Bone marrow (tissue), 2 donors: ENCODE data around the gene PLCXD3.

Source experiments
- DNase-seq, 2 donors: peaks; one replicate each; lab custom pipeline; 2025; lab: John Stamatoyannopoulos, UW

The PLCXD3 gene

DNA sequence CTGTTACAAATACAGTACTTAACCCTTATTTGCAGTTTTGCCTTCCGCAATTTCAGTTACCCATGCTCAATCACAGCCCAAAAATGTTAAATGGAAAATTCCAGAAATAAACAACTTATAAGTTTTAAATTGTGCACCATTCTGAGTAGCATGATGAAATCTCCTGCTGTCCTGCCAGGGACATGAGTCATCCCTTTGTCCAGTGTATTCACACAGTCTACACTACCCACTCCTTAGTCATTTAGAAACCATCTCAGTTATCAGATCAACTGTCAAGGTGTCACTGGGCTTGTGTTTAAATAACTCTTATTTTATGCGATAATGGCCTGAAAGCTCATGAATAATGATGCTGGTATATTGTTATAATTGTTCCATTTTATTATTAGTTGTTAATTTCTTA, 95.8 kb downstream of the PLCXD3 start:
- no peak for DNase-seq

DNA sequence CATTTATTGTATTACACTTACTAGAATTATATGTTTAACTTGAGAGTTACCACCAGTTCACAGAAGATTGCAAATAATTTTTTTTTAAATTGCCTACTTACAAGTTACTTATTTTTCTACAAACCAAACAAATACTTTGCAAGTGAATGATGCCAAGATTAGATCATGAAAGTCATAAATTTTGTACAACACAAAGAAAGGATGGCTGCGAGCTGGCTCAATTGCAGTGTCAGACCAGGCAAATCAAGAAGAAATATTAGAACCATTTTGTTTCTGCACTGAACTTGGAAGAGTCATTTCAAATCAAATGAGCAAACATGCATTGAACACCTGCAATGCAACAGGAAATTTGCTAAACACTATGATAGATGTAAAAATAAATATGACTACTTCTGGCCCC, 97.3 kb downstream of the PLCXD3 start:
- no peak for DNase-seq

DNA sequence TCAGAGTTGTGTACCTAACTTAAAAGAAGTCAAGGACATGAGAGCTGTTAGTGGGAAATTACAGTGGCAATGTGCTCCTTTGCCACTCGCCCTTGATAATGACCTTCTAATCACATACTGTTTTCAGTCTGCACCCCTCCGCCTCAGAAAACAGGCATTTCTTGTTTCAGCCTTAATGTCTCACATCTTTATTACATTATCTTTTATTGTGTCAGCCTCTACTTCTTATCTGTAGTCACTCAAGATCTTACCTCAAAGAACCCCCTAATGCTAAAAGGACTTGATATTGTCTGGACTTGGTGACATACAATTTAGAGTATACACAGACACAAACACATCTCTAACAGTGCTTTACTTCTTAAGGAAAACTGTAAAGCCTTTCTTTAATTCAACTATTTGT, 97.9 kb downstream of the PLCXD3 start:
- no peak for DNase-seq

DNA sequence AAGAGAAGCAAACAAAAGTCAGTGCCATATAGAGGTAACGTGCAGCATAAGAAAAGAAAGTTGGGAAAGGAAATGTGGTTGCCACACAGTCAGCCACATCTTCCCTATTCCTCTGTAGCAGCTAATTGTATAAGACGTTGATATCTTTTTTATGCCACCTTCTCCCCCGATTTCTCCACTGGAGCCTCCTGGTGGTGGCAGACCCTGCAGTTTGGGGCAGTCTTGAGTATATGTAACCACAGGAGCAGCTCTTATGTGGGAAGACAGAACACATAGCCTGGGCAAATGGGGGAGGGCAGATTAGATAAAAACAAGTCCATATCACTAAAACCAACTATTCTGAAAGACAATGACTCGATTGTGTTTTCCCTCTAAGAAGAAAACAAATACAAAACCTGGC, 99.7 kb downstream of the PLCXD3 start:
- no peak for DNase-seq

DNA sequence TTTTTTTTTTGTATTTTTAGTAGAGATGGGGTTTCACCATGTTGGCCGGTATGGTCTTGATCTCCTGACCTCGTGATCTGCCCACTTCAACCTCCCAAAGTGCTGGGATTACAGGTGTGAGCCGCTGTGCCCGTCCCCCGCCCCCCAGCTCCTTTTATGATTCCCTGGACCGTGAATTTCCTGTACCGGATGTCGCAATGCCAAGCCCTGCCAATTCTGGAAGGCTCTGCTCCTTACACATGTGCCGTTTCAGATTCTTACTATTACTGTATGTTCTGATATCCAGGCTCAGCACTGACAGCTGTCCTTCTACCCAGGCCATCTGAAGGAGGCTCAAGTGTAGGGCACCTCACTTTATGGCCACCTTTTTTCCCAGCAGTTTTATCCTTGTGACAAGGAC, 100.1 kb downstream of the PLCXD3 start:
- no peak for DNase-seq

DNA sequence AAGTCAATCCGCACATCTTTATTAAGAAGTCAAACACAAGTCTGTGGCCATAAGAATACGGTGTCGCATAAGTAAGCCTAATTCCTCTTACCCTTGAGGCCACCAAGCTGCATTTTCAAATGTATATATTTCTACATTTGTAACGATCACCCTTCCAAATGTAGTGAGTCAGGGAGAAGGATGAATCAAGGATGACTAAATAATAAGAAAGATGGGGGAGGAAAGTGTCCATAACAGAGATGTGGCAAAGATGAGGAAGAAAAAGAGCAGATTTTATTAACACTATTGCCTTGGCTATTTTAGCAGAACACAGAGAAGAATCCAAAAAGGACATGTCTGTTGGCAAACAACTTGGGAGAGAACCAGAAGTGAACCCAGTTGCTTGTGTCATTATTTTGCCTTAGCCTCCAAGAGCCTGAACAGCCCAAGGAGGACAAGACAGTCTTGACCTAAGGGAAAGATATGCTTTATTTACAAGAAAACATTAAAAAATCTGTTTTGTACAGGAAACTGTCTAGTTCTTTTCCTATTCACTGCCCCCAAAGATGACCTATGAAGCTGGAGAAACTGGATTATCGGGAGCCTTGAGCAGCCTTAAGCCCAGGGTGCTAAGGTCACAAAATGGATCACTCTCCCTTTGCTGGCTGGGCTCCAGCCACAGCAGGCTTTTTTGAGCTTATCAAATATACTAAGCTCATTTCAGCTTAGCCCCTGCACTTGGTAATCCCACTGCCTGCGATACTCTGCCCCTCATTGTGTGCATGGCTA, 101.5 kb downstream of the PLCXD3 start:
- no peak for DNase-seq

DNA sequence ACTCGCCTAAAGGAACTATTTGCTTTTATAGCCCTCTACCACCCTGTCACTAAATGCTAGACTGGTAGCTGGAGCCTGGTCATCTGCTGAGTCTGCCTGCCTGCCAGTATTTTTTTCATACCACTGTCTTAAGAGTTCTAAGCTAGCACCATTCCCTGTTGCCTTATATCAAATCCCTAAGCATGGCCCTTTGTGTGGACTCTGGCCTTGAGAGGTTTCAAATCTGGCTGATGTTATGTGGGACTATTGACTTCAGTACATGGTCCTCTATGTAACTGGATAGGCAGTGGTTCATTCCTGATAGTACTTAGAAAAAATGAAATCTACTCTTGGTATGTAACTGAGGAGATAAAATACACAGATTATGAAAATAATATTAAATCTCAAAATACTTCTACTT, 103.5 kb downstream of the PLCXD3 start:
- DNase-seq = no peak

DNA sequence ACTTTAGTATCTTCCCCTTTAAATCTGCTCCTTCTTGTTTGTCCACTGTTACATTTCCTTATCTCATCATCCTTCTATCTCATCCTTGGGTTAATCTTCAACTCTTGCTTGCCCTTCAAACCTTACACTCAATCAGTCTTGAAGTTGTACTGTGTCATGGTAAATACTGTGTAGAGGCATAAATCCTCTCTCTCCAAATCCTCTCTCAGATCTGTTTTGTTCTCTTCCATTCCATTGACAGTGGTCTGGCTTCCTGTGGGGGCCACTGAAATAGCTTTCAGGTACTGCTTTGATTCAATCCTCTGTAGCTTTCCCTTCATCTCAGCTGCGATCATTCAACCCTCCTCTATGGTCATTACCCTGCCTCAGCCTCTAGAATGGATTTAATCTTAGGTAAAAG, 104.0 kb downstream of the PLCXD3 start:
- DNase-seq = no peak

DNA sequence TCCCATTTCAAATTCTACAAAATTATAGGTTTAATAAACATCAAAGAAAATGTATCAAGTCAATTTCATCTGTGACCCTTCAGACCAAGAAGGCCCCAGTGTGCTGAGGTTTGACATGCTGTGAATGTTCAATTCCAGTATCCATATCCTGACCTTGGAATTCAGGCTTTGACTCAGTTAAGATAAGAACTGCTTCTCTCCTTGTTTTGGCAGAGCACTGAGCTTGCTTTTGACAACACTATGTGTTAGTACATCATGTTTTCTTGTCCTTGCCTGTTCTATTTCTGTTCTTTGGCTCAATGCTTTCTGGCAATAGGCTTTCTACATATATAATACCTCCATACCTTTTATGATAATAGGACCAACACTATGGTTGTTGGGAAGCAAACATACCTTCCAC, 105.6 kb downstream of the PLCXD3 start:
- DNase-seq = no peak

DNA sequence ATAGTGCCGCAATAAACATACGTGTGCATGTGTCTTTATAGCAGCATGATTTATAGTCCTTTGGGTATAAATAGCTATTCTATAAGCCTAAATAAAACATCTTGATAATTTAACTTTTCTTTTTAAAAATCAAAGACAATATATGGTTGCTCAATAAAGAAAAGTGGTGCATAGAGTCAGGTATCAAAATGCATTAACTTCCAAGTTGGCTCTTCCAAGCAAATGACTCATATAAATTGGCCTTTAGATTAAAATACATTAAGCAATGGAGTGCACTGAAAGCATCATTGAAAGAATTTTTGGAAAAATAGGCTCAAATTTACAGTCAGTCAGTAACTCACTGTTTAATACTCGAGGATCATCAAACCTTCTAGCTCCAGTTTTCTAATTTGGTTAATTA, 106.6 kb downstream of the PLCXD3 start:
- no peak for DNase-seq

DNA sequence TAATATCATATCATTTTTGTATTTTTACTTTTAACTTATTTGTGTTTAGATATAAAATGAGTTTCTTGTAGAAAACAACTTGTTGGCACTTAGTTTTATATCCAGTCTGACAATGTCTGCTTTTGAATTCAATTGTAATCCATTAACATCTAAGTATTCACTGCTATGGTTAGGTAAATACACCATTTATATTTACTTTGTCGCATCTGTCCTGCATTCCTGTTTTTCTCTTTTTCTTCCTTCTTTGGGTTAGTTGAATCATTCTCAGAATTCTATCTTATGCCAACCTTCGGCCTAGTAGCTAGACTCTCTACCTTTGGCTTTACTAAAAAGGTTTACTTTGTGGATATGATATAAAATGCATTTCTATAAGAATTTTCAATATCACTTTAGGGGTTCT, 107.6 kb downstream of the PLCXD3 start:
- DNase-seq = no peak

DNA sequence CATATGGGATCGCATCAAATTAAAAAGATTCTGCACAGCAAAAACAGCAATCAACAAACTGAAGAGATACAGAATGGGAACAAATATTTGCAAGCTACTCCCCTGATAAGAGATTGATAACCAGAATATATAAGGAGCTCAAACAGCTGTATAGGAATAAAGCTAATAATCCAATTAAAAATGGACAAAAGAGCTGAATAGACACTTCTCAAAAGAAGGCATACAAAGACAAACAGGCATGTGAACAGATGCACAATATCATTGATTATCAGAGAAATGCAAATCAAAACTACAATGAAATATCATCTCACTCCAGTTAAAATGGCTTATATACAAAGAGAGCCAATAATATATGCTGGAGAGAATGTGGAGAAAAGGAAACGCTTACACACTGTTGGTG, 110.6 kb downstream of the PLCXD3 start:
- DNase-seq = no peak

DNA sequence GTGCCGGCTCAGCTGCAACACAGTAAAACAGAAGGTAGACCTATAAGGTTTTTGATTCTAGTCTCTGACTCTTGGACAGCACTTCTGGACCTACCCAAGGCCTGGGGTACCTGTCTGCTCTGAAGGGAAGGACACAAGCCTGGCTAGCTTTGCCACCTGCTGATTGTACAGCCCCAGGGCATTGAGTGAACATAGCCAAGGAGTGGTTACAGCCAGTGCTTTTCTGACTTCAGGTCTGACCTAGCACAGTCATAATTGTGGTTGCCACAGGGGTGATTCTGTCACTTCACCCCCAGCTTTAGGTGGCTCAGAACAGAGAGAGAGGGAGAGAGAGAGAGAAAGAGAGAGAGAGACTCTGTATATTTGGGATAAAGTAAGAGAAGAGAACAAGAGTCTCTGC, 118.4 kb downstream of the PLCXD3 start:
- DNase-seq = no peak

DNA sequence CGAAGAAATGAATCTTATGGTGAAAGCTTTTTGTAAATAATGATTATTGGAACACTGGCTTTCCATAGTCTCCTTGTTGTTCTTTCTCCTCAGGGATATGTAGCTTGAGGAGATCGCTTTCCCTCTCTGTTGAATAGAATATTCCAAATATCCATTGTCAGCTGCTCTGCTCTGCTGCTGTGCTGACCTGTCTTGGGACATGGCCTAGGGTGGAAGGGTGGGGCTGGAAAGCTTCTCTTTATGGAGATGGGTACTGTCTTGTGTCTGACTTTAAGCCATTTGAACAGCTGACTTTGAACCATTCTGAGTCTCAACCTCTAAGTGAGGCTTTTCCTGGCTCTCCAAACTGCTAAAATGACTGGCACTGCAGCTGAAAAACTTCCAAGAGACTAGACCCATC, 135.8 kb downstream of the PLCXD3 start:
- no peak for DNase-seq

DNA sequence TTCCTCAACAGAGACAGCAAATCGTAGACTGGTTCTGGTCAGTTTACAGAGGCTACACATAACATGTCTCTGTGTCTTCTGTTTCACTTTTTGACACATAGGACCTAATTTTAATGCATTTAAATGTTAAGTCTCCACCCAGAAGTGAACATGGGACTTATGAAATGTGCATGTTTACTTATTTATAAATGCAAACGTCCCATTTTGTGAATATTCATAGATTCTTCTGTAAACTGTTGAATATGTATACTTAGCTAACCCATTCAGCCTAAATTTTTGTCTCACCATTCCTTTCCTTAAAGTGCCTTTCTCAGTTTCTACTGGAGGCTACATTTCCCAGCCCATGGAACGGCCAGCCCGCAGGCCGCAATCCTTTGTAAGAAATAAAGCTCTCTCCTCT, 137.2 kb downstream of the PLCXD3 start:
- DNase-seq = no peak

DNA sequence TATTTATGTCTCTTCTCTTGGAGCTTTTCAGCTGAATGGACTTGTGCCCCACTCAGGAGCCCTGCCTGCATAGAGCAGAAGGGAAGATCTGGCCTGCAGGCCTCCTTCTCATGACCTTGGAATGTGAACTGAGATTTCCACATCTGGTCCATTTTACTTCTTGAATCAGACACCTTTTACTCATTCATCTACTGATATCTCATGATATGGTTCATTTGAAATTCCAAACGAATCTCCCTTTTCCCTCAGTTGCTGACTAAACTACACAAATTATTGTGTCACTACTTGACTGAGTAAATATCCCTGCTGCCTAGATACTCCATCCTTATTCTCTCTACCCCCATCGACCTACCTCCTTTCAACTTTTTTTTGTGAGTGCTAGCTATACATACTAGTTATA, 138.7 kb downstream of the PLCXD3 start:
- no peak for DNase-seq

DNA sequence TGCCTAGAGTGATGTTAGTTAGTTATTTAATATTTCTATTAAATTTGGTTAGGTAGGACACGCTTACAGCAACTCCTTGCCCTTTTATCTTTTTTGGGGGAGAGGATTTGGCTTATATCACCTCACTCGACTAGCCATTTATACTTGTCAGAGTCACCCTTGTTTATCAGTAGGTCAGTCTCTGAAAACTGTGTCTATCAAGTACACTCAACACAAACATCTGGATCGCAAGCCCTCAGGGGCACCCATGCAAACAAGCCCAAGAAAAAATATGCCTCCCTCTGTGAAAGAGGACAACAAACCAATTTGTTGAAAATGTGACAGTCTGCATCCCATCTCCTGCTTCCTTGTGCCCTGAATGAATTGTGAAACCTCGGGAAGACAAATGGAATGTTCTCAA, 139.9 kb downstream of the PLCXD3 start:
- DNase-seq = no peak

DNA sequence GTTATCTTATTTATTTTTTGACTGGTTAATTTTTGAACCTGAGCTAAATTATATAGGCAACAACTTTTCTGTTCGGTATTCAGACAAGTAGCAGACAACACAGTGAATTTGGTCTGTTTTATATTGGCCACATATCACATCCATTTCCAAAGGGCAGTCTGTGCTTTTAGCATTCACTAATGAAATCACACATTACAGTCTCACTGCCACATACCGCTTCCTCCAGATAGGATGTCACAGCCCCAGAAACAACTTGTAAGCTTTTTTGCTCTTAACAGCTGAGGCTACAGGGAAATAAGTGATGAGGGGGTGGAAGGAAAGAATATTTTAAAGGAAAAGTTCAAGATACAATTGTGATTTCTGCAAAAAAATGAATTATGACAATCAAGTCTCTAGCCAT, 140.6 kb downstream of the PLCXD3 start:
- no peak for DNase-seq

DNA sequence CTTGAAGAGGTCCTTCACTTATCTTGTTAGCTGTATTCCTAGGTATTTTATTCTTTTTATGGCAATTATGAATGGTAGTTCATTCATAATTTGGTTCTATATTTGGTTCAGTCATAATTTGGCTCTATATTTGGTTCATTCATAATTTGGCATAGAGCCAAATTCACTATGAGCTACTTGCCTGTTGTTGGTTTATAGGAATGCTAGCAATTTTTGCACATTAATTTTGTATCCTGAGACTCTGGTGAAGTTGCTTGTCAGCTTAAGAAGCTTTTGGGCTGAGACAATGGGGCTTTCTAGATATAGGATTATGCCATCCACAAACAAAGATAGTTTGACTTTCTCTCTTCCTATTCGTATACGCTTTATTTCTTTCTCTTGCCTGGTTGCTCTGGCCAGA, 142.2 kb downstream of the PLCXD3 start:
- DNase-seq = no peak

DNA sequence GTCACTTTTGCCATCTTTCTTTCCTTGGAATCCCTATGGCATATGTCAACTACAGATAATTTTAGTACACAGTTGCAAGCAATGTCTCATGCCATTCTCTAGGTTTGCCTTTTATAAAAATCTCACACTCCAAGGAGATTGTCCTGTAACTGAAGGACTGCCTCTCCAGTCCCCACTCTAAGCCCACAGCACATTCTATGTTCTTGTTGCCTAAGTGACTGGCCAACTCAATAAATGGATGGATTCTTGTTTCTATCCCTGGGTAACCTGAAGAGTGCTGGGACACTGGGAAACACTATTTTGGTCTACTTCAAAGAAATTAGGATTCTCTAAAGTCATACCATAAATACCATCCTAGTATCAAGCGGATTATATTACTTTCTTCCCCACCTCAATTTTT, 145.0 kb downstream of the PLCXD3 start:
- DNase-seq = no peak

DNA sequence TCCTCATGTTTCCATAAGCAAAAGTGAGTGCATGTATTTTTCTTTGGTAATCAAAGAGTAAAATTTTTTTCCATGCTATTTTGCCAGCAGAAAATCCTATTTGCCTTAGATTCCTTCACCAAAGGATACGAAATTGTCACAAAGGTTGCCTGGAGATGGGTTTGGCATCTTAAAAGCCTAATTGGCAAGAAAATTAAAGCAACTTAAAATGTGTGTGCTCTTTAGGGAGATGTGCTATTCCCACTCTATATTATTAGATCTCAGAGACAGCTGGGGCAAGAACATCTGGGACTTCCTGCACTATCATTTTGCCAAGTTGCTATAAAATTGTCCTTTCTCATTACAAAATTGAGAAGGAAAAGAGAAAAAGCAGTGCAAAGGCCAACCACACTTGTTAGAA, 146.1 kb downstream of the PLCXD3 start:
- no peak for DNase-seq

DNA sequence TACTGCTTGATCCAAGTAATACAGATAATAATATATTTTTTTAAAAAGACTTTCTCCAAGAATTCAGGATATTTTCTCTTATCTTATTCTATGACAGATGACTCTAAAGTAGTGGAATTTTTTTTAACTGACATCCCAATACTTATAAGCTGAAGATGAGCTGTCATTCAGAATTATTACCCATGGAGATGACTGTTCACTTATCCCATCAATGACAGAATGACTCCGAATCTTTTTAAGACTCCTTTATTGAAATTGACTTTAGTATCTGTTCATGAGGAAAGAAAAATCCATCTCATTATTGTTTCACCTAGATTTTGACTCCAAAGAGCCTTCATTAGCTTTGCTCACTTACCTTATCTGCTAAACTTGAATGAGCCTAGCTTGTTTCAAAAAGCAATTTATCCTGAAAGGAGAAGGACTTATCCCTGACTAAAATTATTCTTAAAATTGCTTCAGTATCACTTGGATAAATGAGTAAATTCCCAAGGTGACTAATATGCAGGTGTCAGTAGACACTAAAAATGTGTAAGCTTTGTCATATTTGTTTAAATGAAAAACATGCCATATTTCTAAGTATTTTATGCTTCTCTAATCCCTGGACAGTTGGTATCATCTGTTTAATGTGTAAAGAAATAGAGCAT, 146.9 kb downstream of the PLCXD3 start:
- DNase-seq = no peak

DNA sequence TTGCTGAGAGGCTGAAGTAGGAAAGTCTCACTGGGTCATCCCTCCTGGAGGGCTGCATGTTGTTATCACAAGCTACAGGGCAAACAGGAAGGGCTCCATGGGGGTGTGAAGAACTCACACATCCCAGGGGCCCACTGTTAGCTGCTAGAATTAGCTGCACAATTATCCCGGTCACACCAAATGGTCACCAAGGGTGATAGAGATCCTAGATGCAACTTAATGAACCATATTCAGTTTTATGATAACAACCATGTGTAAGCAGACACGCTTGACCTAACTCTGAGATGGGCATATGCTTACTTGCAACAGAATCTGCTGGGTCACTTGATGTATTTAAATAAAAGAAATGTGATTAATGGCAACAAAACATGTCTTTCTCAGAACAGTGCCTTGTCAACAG, 153.6 kb downstream of the PLCXD3 start:
- no peak for DNase-seq

DNA sequence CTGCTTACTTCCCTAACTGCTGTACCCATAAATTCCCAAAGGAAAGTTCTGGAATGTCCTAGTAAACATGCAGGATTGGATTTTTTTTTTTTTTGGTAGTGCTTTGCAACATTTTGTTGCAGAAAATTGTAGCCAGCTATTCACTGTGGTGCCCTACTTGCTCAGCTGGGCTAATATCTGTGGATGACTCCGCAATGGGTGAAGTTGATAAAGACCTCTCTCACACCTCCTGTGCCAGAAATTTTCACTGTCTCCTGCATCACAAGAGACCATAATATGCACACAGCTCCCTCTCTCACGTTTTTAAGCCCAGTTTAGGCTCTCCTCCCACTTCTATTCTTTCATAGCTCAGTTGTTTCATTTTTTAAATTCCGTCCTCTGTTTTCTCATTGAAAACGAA, 160.6 kb downstream of the PLCXD3 start:
- no peak for DNase-seq
